ENCODE data around the gene DPP10.

The DPP10 gene

DNA sequence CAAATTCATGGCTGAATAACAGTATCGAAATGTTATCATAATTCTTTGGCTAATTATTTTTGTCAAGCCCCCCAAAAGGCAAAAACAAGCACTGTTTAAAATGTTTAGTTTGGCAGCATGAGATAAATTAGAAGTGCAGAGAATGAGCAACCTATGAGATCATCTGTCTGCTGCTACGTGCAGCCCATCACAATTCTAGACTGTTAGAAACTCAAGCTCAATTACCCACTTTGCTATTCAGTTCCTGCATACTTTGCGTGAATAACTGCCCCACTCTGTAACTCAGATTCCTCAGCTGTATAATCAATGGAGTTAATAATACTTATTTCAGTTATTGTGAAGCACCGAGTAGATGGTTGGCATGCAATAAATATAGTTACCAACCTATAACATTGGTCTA lies 1181.9 kb downstream of the DPP10 start:
- H3K4me3 ChIP-seq (ENCODE audit: low read depth, low read length): no peak overlapping the region
- no peaks in the 10 kb centered on the region for H3K9me3 ChIP-seq (ENCODE audit: control insufficient read depth, insufficient read depth, low read depth, low read length)
- H3K4me1 ChIP-seq (ENCODE audit: control insufficient read depth, insufficient read depth, low read length): no peaks in the 10 kb centered on the region
- H3K27ac ChIP-seq (ENCODE audit: extremely low read depth, low read depth, low read length): no peak overlapping the region
- TF ChIP-seq ZNF155 (tag by site-specific recombination; IDR thresholded peaks at IDR 0.05): no peak
- no peak for TF ChIP-seq ZNF335 (tag by site-specific recombination; conservative IDR thresholded peaks at IDR 0.05)
- TF ChIP-seq ZXDB (tag by site-specific recombination; IDR thresholded peaks at IDR 0.05): no peak
- no peak for TF ChIP-seq ZBTB8A (tag by site-specific recombination; IDR thresholded peaks at IDR 0.05)
- TF ChIP-seq KLF1 (tag by site-specific recombination; IDR thresholded peaks at IDR 0.05): no peak
- no peak for TF ChIP-seq ZNF394 (tag by site-specific recombination; IDR thresholded peaks at IDR 0.05; ENCODE audit: borderline replicate concordance)
- TF ChIP-seq, protein P1, sequence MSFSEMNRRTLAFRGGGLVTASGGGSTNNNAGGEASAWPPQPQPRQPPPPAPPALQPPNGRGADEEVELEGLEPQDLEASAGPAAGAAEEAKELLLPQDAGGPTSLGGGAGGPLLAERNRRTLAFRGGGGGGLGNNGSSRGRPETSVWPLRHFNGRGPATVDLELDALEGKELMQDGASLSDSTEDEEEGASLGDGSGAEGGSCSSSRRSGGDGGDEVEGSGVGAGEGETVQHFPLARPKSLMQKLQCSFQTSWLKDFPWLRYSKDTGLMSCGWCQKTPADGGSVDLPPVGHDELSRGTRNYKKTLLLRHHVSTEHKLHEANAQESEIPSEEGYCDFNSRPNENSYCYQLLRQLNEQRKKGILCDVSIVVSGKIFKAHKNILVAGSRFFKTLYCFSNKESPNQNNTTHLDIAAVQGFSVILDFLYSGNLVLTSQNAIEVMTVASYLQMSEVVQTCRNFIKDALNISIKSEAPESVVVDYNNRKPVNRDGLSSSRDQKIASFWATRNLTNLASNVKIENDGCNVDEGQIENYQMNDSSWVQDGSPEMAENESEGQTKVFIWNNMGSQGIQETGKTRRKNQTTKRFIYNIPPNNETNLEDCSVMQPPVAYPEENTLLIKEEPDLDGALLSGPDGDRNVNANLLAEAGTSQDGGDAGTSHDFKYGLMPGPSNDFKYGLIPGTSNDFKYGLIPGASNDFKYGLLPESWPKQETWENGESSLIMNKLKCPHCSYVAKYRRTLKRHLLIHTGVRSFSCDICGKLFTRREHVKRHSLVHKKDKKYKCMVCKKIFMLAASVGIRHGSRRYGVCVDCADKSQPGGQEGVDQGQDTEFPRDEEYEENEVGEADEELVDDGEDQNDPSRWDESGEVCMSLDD (tag by site-specific recombination; IDR thresholded peaks at IDR 0.05): no peak
- no peak for TF ChIP-seq ZNF555 (tag by site-specific recombination; conservative IDR thresholded peaks at IDR 0.05)
- TF ChIP-seq ZNF114 (tag by site-specific recombination; IDR thresholded peaks at IDR 0.05): no peak
- TF ChIP-seq ZNF660 (tag by site-specific recombination; IDR thresholded peaks at IDR 0.05): no peak
- TF ChIP-seq ZNF426 (tag by site-specific recombination; IDR thresholded peaks at IDR 0.05): no peak
- CTCF ChIA-PET: no interaction called here
- POLR2A ChIA-PET: no interaction called here
- no peaks in the 10 kb centered on the region for H3K36me3 ChIP-seq (ENCODE audit: control insufficient read depth in 2 of 2, insufficient read depth in 1 of 2, low read length in 2 of 2)

DNA sequence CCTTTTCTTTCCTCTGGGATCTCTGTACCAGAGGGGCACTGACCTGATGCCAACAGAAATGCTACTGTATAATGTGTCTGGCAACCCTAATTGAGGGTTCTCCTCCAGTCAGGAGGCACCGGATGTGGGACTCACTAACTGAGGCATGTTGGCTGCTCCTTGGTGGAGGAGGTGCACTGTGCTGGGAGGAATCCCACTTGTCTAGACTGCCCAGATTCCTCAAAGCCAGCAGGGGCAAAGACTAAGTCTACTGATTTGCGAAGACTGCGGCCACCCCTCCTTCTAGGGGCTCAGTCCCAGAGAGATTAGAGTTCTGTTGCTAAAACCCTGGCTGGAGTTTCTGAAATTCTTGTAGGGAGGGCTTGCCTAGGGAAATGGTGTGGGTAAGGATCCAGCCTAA lies 1192.1 kb downstream of the DPP10 start:
- CTCF ChIA-PET: no interaction called here
- no peaks in the 10 kb centered on the region for H3K4me1 ChIP-seq (ENCODE audit: control insufficient read depth, insufficient read depth, low read length)
- no peaks in the 10 kb centered on the region for H3K36me3 ChIP-seq (ENCODE audit: control insufficient read depth in 2 of 2, insufficient read depth in 1 of 2, low read length in 2 of 2)
- H3K27ac ChIP-seq (ENCODE audit: extremely low read depth, low read depth, low read length): no peak overlapping the region
- no peak overlapping the region for H3K4me3 ChIP-seq (ENCODE audit: low read depth, low read length)
- POLR2A ChIA-PET: no interaction called here
- H3K9me3 ChIP-seq (ENCODE audit: control insufficient read depth, insufficient read depth, low read depth, low read length): no peaks in the 10 kb centered on the region
- no peak for TF ChIP-seq ZNF175 (tag by site-specific recombination; IDR thresholded peaks at IDR 0.05)
- TF ChIP-seq EGR2 (tag by site-specific recombination; IDR thresholded peaks at IDR 0.05; ENCODE audit: low read depth): no peak
- TF ChIP-seq ZNF138 (tag by site-specific recombination; IDR thresholded peaks at IDR 0.05; ENCODE audit: borderline replicate concordance): no peak
- TF ChIP-seq ZXDB (tag by site-specific recombination; IDR thresholded peaks at IDR 0.05): no peak
- TF ChIP-seq, protein P2, sequence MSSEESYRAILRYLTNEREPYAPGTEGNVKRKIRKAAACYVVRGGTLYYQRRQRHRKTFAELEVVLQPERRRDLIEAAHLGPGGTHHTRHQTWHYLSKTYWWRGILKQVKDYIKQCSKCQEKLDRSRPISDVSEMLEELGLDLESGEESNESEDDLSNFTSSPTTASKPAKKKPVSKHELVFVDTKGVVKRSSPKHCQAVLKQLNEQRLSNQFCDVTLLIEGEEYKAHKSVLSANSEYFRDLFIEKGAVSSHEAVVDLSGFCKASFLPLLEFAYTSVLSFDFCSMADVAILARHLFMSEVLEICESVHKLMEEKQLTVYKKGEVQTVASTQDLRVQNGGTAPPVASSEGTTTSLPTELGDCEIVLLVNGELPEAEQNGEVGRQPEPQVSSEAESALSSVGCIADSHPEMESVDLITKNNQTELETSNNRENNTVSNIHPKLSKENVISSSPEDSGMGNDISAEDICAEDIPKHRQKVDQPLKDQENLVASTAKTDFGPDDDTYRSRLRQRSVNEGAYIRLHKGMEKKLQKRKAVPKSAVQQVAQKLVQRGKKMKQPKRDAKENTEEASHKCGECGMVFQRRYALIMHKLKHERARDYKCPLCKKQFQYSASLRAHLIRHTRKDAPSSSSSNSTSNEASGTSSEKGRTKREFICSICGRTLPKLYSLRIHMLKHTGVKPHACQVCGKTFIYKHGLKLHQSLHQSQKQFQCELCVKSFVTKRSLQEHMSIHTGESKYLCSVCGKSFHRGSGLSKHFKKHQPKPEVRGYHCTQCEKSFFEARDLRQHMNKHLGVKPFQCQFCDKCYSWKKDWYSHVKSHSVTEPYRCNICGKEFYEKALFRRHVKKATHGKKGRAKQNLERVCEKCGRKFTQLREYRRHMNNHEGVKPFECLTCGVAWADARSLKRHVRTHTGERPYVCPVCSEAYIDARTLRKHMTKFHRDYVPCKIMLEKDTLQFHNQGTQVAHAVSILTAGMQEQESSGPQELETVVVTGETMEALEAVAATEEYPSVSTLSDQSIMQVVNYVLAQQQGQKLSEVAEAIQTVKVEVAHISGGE (tag by site-specific recombination; conservative IDR thresholded peaks at IDR 0.05; ENCODE audit: low read depth): no peak
- no peak for TF ChIP-seq ZNF585B (tag by site-specific recombination; IDR thresholded peaks at IDR 0.05)
- no peak for TF ChIP-seq ZNF239 (tag by site-specific recombination; IDR thresholded peaks at IDR 0.05)
- TF ChIP-seq, protein P3, sequence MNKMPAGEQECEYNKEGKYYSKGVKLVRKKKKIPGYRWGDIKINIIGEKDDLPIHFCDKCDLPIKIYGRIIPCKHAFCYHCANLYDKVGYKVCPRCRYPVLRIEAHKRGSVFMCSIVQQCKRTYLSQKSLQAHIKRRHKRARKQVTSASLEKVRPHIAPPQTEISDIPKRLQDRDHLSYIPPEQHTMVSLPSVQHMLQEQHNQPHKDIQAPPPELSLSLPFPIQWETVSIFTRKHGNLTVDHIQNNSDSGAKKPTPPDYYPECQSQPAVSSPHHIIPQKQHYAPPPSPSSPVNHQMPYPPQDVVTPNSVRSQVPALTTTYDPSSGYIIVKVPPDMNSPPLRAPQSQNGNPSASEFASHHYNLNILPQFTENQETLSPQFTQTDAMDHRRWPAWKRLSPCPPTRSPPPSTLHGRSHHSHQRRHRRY (tag by site-specific recombination; IDR thresholded peaks at IDR 0.05): no peak
- TF ChIP-seq, protein P4, sequence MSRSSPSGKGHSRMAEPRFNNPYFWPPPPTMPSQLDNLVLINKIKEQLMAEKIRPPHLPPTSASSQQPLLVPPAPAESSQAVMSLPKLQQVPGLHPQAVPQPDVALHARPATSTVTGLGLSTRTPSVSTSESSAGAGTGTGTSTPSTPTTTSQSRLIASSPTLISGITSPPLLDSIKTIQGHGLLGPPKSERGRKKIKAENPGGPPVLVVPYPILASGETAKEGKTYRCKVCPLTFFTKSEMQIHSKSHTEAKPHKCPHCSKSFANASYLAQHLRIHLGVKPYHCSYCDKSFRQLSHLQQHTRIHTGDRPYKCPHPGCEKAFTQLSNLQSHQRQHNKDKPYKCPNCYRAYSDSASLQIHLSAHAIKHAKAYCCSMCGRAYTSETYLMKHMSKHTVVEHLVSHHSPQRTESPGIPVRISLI (tag by site-specific recombination; IDR thresholded peaks at IDR 0.05): no peak
- TF ChIP-seq, protein P5, sequence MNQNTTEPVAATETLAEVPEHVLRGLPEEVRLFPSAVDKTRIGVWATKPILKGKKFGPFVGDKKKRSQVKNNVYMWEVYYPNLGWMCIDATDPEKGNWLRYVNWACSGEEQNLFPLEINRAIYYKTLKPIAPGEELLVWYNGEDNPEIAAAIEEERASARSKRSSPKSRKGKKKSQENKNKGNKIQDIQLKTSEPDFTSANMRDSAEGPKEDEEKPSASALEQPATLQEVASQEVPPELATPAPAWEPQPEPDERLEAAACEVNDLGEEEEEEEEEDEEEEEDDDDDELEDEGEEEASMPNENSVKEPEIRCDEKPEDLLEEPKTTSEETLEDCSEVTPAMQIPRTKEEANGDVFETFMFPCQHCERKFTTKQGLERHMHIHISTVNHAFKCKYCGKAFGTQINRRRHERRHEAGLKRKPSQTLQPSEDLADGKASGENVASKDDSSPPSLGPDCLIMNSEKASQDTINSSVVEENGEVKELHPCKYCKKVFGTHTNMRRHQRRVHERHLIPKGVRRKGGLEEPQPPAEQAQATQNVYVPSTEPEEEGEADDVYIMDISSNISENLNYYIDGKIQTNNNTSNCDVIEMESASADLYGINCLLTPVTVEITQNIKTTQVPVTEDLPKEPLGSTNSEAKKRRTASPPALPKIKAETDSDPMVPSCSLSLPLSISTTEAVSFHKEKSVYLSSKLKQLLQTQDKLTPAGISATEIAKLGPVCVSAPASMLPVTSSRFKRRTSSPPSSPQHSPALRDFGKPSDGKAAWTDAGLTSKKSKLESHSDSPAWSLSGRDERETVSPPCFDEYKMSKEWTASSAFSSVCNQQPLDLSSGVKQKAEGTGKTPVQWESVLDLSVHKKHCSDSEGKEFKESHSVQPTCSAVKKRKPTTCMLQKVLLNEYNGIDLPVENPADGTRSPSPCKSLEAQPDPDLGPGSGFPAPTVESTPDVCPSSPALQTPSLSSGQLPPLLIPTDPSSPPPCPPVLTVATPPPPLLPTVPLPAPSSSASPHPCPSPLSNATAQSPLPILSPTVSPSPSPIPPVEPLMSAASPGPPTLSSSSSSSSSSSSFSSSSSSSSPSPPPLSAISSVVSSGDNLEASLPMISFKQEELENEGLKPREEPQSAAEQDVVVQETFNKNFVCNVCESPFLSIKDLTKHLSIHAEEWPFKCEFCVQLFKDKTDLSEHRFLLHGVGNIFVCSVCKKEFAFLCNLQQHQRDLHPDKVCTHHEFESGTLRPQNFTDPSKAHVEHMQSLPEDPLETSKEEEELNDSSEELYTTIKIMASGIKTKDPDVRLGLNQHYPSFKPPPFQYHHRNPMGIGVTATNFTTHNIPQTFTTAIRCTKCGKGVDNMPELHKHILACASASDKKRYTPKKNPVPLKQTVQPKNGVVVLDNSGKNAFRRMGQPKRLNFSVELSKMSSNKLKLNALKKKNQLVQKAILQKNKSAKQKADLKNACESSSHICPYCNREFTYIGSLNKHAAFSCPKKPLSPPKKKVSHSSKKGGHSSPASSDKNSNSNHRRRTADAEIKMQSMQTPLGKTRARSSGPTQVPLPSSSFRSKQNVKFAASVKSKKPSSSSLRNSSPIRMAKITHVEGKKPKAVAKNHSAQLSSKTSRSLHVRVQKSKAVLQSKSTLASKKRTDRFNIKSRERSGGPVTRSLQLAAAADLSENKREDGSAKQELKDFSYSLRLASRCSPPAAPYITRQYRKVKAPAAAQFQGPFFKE (tag by site-specific recombination; IDR thresholded peaks at IDR 0.05; ENCODE audit: borderline replicate concordance): no peak
